Activated naive CD8-positive, alpha-beta T cell treated with anti-CD3 and anti-CD28 coated beads, Interleukin-2, amount 10 ng/mL, durations not matched to agents 7 days and 5 days (primary cell): Measurements from ENCODE around the gene ILK. TPM values are rescaled to one million over a fixed set of nuclear protein-coding genes. Genes with fewer than 3 reads are reported as not detected.

ENCODE experiments used
- ATAC-seq: fragments of 150-1000 bp; cut with Tn5 transposase; one replicate; pipeline ENCODE4 v1.10.0; 2021; ENCODE audit warnings: low read depth, moderate library complexity
- POLR2A ChIA-PET: fragments of 350-600 bp; sonication (Branson Sonifier 250); formaldehyde crosslinking; loops from one replicate; lab custom pipeline; 2021; ENCODE audit warnings: antibody characterized with exemption; lab: Charles Lee
- DNase-seq: peaks from one replicate; pipeline ENCODE4 v3.0.0; 2021
- H3K27ac Mint-ChIP-seq: one replicate; pipeline ENCODE4 v1.8.0; 2022; ENCODE audit warnings: mild to moderate bottlenecking, mixed read lengths
- H3K27me3 Mint-ChIP-seq: one replicate; pipeline ENCODE4 v1.8.0; 2022; ENCODE audit warnings: mild to moderate bottlenecking, moderate library complexity, mixed read lengths
- H3K36me3 Mint-ChIP-seq: one replicate; pipeline ENCODE4 v1.8.0; 2021; ENCODE audit warnings: mild to moderate bottlenecking, mixed read lengths
- H3K4me1 Mint-ChIP-seq: one replicate; pipeline ENCODE4 v1.8.0; 2021; ENCODE audit warnings: mixed read lengths
- H3K4me3 Mint-ChIP-seq: one replicate; pipeline ENCODE4 v1.8.0; 2022; ENCODE audit warnings: mild to moderate bottlenecking, moderate library complexity, mixed read lengths
- H3K9me3 Mint-ChIP-seq: one replicate; pipeline ENCODE4 v1.8.0; 2021; ENCODE audit warnings: mixed read lengths
- total RNA-seq, 2 experiments: library from RNA; stranded (reverse); gene quantifications; one replicate each; pipeline ENCODE4 v1.2.3, GENCODE V29; 2021

Gene ILK
- total RNA-seq, 2 experiments from 2014 or later: 195 to 207 TPM

DNA sequence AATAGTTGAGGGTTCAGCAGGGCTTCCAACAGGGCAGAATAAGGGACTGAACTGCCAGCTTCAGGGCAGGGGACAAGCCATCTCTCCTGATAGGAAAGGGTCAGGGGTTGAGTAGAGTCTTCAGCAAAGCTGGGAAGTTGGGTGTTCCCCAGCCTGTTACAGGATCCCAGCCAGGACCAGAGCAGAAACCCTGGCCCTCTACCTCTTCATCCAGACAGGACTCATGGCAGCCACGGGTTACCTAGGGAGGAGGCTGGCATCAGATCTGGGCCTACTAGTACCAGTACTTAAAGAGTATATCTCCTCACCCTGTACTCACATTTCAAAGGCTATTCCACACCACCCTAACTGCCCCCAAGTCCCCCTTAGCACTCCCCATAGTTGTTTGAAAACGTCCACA lies 10.9 kb downstream of the ILK start:
- H3K27me3 Mint-ChIP-seq: no peaks in the 10 kb centered on the region
- no peak overlapping the region for H3K27ac Mint-ChIP-seq
- POLR2A ChIA-PET: no interaction called here
- H3K9me3 Mint-ChIP-seq: no peaks in the 10 kb centered on the region
- H3K4me1 Mint-ChIP-seq: peaks cover 18% of the 10 kb centered on the region
- H3K4me3 Mint-ChIP-seq: no peak overlapping the region
- peaks cover 26% of the 10 kb centered on the region for H3K36me3 Mint-ChIP-seq
- DNase-seq (no peak), ATAC-seq (no peak)

- Mint-ChIP-seq H3K9me3 (no peaks in the 10 kb centered on the region), H3K27ac (no peak overlapping the region), H3K27me3 (no peaks in the 10 kb centered on the region), H3K36me3 (peaks cover 20% of the 10 kb centered on the region), H3K4me3 (no peak overlapping the region), H3K4me1 (peaks cover 17% of the 10 kb centered on the region)
- no peak for DNase-seq
- POLR2A ChIA-PET: no interaction called here
- no peak for ATAC-seq
Measured at GRCh38 chr11:6615046-6615445, 11.5 kb downstream of the ILK start.

DNA sequence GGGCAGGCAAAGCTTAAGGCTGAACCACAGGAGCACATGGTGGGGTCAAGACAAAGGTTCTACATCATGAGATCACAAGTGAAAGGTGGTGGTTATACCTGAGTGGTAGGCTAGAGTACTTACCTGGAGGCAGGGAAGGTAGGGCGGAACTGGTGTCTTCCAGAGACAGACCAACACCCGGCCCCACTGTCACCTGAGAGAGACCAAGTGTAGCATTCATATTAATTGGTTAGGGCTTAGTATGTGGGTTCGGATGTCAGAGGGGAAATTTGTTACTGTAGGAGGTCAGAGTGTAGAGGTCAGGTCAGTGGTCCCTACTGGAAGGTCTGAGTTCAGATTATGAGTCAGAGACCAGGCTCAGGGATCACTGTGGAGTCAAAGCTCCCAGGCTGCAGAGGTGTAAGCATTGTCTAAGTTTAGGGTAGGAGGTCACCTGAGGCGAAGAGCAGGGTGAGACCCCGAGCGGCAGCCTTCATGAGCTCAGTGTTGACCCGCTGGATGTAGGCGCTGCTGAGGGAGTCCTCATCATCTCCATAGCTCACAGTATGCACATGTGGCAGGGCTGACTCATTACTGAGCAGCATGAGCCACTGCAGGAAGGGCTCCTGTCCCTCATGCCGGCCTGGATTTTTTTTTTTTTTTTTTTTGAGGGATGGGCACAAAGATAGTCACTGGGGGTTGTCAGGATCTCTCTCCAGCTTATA lies 12.5 kb downstream of the ILK start:
- H3K9me3 Mint-ChIP-seq: no peaks in the 10 kb centered on the region
- peak overlapping the region; percentile 55 for H3K27ac Mint-ChIP-seq
- H3K36me3 Mint-ChIP-seq: peaks cover 18% of the 10 kb centered on the region
- POLR2A ChIA-PET: no interaction called here
- no peak for ATAC-seq
- no peak overlapping the region for H3K4me3 Mint-ChIP-seq
- no peak for DNase-seq
- H3K4me1 Mint-ChIP-seq: peaks cover 8% of the 10 kb centered on the region
- H3K27me3 Mint-ChIP-seq: no peaks in the 10 kb centered on the region

DNA sequence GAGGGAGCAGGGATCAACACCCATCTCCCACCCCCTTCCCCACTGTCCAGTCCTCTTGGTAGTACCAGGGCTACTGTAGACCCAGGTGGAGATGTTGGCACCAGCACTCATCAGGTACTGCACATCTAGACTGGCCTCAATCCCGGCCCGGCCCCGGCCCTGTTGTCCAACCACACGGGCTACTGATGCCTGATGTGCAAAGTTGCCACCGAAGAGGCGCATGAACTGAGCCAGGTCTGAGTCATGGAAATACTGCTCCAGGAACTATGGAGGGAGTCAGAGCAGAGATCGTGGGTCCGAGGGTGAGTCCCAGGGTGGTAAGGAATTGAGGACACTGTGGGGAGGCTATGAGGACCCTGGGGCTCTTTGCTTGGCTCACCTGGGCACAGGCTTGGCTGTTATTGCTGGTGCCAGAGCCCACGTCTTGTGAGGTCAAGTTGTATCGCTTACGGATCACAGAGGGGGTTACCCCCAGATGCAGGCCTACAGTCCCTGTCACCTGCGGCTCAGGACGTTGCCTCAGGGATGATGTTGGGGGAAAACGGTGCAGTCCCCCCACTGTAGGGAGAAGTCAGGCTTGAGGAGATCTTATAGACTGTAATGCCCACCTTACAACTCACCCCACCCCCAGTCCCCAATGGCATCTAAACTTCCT lies 13.1 kb downstream of the ILK start:
- POLR2A ChIA-PET: interaction anchor here (3.1 kb wide), 1 partner anchor 65 kb away, joined by 33 read pairs; the partner anchor contains the start of gene MRPL17
- Mint-ChIP-seq H3K27ac (no peak overlapping the region), H3K4me3 (no peak overlapping the region), H3K9me3 (no peaks in the 10 kb centered on the region), H3K4me1 (peaks cover 5% of the 10 kb centered on the region), H3K27me3 (no peaks in the 10 kb centered on the region), H3K36me3 (peaks cover 13% of the 10 kb centered on the region)
- no peak for ATAC-seq
- peak; percentile 23 for DNase-seq

DNA sequence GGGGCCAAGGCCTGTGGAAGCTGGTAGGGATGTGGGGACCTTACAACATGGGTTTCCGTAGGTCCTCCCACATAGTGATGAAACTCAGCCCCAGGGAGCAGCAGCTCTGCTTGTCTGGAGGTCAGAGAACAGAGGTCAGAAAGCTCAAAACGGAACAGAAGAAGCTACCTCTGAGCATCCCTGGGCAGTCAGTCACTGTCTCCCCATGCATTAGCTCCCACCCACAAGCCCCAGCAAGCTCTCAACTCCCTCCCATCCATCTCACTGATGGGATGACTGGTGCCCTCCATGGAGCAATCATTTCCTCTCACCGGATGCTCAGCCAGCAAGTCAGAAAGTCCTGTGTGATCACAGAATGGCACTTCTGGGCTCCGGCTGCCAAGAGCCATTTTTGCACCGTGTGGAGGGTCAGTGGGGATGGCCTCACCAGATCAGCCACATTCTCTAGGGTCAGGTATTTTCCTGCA lies 13.8 kb downstream of the ILK start:
- Mint-ChIP-seq H3K9me3 (no peaks in the 10 kb centered on the region), H3K27ac (peak overlapping the region; percentile 28), H3K4me3 (no peak overlapping the region), H3K4me1 (peaks cover 5% of the 10 kb centered on the region), H3K36me3 (peaks cover 13% of the 10 kb centered on the region), H3K27me3 (no peaks in the 10 kb centered on the region)
- DNase-seq (no peak), ATAC-seq (no peak)
- POLR2A ChIA-PET: interaction anchor here (0.5 to 5.4 kb wide), 5 partner anchors 10 to 65 kb away, joined by 4 to 95 read pairs (median 16); partner anchors contain the start of genes ILK, MRPL17, RRP8 and TAF10

GRCh38 chr11:6618117-6619003 lies 14.8 kb downstream of the ILK start:
- Mint-ChIP-seq H3K36me3 (peaks cover 13% of the 10 kb centered on the region), H3K4me3 (no peak overlapping the region), H3K27ac (no peak overlapping the region), H3K4me1 (peaks cover 5% of the 10 kb centered on the region), H3K27me3 (no peaks in the 10 kb centered on the region), H3K9me3 (no peaks in the 10 kb centered on the region)
- POLR2A ChIA-PET: interaction anchor here (1.0 to 5.4 kb wide), 11 partner anchors 9 to 227 kb away, joined by 3 to 95 read pairs (median 8); partner anchors contain the start of genes ILK, MRPL17, RRP8 and SMPD1
- ATAC-seq (peak; percentile 34), DNase-seq (peak; percentile 45)

DNA sequence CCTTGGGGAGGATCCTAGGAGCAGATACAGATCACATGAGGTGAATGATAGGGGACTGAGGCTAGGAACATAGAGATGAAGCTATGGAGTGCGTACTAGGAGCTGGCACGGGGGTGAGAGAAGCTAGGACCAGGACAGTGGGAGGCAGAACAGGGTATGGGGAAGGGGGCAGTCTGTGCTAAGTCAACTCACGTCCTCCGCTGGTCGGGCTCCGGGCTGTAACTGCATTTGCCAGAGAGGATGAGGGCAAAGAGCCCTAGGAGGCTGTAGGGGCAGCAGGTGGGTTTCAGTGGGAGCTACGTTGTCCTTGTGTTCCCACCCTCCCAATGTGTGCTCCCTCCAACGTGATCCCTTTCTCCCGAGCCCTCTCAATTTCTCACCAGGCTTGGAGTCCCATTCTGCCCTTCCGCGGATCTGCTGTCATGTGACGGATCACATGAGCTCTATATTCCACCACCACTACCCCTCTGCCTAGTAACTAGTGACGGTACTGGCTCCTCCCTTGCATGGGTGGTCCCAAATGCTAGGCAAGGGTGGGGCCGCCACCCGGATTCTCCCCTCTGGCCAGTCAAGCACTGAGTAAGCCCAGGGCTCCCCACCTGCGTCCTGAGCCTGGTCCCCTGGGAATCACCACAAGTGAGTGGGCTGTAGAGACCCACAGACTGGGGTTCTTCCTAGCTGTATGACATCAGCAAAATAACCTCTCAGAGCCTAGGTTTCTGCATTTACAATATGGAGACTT lies 15.6 kb downstream of the ILK start, which contains the start of gene TPP1:
Gene TPP1, minus strand, starts transcription at position 419 of the 742 bp plus-strand sequence. Its CDS starts 22 bp downstream, at position 397.
- H3K4me1 Mint-ChIP-seq: peaks cover 5% of the 10 kb centered on the region
- ATAC-seq: peak; percentile 93
- H3K9me3 Mint-ChIP-seq: no peaks in the 10 kb centered on the region
- H3K27ac Mint-ChIP-seq: no peak within 1 kb of the TSS
- POLR2A ChIA-PET: interaction anchor here (1.0 to 5.4 kb wide), 10 partner anchors 8 to 228 kb away, joined by 3 to 95 read pairs (median 8); partner anchors contain the start of genes ILK, MRPL17, RRP8 and SMPD1
- no peak within 1 kb of the TSS for H3K4me3 Mint-ChIP-seq
- H3K27me3 Mint-ChIP-seq: no peaks in the 10 kb centered on the region
- peaks cover 13% of the 10 kb centered on the region for H3K36me3 Mint-ChIP-seq
- DNase-seq: peak; percentile 86

DNA sequence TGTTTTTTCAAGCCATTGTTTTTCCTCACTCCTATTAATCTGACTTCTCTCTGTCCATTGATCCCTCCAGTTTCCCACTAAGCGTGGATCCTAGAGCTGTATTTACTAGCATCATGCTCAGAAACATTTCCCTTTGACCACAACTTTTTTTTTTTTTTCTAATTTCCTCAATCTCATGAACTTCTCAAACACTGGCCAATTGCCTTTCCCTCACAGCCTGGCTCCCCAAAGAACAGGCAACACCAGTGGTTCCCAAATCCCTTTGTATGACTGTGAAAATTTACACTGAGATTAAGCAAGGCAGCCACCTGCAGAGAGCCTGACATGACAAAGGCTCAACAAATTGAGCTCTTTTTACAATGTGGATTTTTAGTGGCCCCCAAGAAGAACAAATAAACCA lies 17.1 kb downstream of the ILK start:
- Mint-ChIP-seq H3K4me3 (no peak overlapping the region), H3K36me3 (peaks cover 5% of the 10 kb centered on the region), H3K9me3 (no peaks in the 10 kb centered on the region), H3K27ac (no peak overlapping the region), H3K27me3 (no peaks in the 10 kb centered on the region), H3K4me1 (peaks cover 5% of the 10 kb centered on the region)
- POLR2A ChIA-PET: interaction anchor here (1.2 to 5.4 kb wide), 3 partner anchors 13 to 53 kb away, joined by 3 to 95 read pairs (median 4); partner anchors contain the start of genes ILK, RRP8 and TAF10
- DNase-seq (no peak), ATAC-seq (no peak)

GRCh38 chr11:6621711-6622211 lies 18.2 kb downstream of the ILK start:
- peak; percentile 23 for DNase-seq

GRCh38 chr11:6622261-6623171 lies 18.9 kb downstream of the ILK start:
- no peaks in the 10 kb centered on the region for H3K36me3 Mint-ChIP-seq
- H3K27me3 Mint-ChIP-seq: no peaks in the 10 kb centered on the region
- no peak for ATAC-seq
- no peaks in the 10 kb centered on the region for H3K9me3 Mint-ChIP-seq
- H3K4me1 Mint-ChIP-seq: peaks cover 11% of the 10 kb centered on the region
- no peak overlapping the region for H3K27ac Mint-ChIP-seq
- no peak overlapping the region for H3K4me3 Mint-ChIP-seq
- no peak for DNase-seq
- POLR2A ChIA-PET: interaction anchor here (1.3 to 5.4 kb wide), 2 partner anchors 15 to 51 kb away, joined by 3 to 95 read pairs; partner anchors contain the start of genes ILK, RRP8 and TAF10

More at GRCh38 chr11:6621711-6622211, 18.2 kb downstream of the ILK start:
- H3K9me3 Mint-ChIP-seq: no peaks in the 10 kb centered on the region
- POLR2A ChIA-PET: interaction anchor here (1.3 to 5.4 kb wide), 2 partner anchors 14 to 52 kb away, joined by 3 to 95 read pairs; partner anchors contain the start of genes ILK, RRP8 and TAF10
- no peaks in the 10 kb centered on the region for H3K36me3 Mint-ChIP-seq
- ATAC-seq: no peak
- no peaks in the 10 kb centered on the region for H3K27me3 Mint-ChIP-seq
- H3K27ac Mint-ChIP-seq: peak overlapping the region; percentile 14
- H3K4me1 Mint-ChIP-seq: peaks cover 6% of the 10 kb centered on the region
- no peak overlapping the region for H3K4me3 Mint-ChIP-seq
